Iris pigment epithelial cell (primary cell): ENCODE measurements around the gene MYH9.

Source experiments
- DNase-seq: peaks from one replicate; pipeline ENCODE4 v3.0.0-alpha.2; 2011; ENCODE audit warnings: low read depth

Gene MYH9

GRCh38 chr22:36330655-36331305, 57.0 kb downstream of the MYH9 start:
- DNase-seq = peak; percentile 58

DNA sequence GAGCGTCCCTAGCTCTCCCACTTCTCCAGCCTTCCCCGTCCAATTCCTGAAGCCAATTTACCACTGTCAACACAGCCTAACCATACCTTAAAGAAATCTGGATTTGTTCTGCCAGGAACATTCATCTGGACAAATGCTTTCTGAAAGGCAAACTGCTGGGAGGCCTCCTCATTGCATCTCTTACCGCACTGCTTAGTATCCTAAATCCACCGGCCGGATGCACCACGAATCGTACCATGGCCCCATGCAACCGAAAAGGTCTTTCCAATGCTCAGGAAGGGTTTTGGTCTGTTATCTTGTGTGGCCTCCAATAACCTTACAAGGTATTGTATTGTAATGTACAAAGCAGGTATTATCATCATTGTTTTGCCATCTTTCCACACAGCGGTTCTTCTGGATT, 57.6 kb downstream of the MYH9 start:
- no peak for DNase-seq

DNA sequence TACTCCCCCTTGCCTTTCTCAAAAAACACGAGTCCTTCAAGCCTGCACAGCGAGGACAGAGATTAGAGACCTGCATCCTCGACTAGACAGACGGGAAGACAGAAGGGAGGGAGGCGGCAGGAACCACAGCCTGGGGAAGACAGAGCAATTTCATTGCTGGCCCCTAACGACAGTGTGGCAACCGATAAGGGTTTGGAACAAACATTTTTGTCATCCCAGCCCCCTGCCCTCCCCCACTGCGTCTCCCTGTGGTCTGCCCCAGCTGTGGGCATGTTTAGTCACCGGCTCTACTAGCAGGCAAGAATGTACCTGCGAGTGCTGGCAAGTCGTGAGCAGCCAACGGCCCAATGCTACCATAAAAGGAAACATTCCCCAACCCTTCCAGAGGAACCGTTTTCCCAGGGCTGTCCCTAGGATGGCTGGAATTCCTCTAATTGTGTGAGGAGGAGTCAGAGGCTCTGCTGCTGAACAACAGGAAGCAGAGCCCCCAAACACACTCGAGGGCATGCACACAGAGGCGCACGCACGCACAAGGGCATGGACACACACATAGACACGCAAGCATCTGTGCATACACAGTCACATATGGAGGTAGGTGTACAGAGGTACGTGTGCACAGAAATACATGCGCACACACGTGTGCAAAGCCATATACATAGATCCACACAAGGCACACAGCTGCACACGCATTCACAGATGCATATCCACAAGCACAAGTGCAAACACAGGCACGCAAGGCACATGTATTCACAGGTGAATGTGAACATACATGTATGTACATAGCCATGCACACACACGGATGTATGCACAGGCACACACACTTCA, 58.3 kb downstream of the MYH9 start:
- DNase-seq = peak; percentile 84

DNA sequence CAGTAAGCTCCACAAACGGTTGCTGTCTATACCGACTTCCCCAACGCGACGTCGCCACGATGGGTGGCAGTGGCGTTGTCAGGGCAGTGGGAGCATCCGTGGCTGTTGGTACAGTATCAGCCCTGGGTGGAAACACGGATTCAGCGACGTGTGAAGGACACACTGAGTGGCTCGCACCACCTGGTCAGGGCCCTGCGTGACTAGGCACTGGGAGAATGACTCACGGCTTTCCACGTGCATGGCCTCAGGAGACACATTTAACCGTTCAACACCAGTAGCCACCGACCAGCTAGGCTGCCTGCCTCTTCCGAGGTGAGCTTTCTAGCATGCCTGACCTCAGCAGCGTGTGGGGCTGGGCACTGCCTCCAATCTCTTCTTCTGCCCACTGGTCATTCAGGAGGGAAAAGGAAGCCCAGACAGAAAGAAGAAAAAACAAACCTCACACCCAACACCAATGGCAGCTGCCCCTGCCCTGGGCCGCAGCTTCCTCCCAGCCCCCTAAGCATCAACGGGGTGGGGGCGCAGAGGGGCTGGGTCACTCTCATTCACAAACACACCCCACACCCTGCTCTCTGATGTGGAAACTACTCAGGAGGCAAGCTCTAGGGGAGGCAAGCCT, 59.0 kb downstream of the MYH9 start:
- peak; percentile 93 for DNase-seq

- DNase-seq = peak; percentile 92
These were observed 59.7 kb downstream of the MYH9 start for GRCh38 chr22:36327922-36328551.

- no peak for DNase-seq
These were observed 61.3 kb downstream of the MYH9 start for GRCh38 chr22:36326178-36327161.

DNA sequence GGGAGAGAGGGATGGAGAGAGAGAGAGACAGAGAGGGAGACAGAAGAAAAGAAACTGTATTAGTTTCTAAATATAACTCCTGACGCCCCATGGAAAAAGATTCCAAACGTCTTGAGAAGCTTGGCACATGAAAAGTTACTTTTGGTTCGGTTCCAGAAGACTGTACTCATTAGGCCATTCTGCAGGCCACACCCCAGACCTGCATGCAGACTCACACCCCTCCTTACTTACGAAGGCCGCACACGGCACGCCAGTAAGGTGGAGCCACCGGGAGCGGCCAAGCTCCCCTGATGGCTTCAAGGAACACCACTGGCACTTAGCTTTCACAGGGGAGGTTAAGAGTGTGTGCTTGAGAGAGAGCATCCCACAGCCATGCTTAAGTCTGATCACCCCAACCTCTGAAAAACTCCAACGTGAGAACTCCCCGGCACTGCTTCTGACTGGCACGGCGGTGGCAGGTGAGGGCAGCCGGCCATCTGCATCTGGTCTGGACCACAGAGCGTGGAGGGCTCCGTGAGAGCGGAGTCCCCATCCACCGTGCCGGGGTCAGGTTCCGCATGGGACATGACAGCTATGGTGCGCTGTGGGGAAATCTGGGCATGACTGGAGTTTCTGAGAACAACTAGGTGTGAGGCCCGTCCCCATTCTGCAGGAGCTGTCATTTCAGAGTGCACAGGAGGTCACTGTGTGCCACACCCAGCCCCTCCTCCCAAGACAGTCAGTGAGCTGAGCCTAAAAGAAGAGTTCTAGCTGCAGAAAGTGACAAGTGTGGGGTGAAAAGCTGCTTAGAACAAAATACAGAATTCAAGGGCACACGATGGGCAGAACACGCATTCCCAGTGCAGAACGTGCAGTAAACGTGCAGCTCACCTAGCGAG, 62.4 kb downstream of the MYH9 start:
- peak; percentile 90 for DNase-seq

GRCh38 chr22:36324414-36324813, 63.4 kb downstream of the MYH9 start:
- DNase-seq = no peak

DNA sequence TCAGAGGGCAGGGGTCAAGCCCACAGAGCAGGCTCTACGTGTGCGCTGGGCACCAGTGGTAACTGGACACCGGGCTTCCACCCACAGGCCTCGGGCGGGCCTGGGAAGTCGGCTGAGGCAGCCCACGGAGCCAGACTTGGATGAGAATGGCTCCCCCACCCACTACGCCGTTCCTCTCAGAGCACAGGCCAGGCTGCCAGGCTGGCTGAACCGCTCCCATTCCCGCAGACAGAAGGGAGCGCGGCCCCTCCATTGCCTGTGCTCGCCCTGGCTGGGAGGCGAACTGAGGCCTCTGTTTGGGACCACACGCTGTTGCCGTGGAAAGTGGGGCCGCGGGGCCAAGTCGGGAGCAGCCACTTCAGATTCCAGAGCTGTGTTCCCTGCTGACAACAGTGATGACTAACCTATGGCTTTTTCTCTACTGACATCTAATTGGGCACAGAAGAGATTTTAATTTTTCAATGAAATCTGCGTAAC, 63.9 kb downstream of the MYH9 start:
- no peak for DNase-seq

- peak; percentile 67 for DNase-seq
These were observed 64.4 kb downstream of the MYH9 start for GRCh38 chr22:36323182-36323854.

DNA sequence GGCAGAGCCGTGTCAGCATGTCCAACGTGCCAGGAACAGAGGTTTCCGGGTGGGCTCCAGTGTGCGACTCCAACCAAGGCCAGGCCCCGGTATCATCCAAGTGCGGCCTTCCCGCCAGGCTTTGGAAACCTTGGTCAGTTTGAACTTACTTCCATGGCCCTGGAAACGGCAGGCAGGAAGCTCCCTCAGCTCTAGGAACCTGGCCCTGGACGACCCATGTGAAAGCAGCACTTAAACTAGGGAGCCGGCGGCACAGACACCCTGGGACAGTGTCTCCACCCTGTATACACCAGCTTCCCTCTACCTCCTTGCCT, 65.2 kb downstream of the MYH9 start:
- DNase-seq = no peak

- DNase-seq = no peak
These were observed 65.8 kb downstream of the MYH9 start for GRCh38 chr22:36321797-36322601.

- DNase-seq = no peak
These were observed 67.2 kb downstream of the MYH9 start for GRCh38 chr22:36320553-36320952.

GRCh38 chr22:36319595-36320497, 67.9 kb downstream of the MYH9 start:
- no peak for DNase-seq

DNA sequence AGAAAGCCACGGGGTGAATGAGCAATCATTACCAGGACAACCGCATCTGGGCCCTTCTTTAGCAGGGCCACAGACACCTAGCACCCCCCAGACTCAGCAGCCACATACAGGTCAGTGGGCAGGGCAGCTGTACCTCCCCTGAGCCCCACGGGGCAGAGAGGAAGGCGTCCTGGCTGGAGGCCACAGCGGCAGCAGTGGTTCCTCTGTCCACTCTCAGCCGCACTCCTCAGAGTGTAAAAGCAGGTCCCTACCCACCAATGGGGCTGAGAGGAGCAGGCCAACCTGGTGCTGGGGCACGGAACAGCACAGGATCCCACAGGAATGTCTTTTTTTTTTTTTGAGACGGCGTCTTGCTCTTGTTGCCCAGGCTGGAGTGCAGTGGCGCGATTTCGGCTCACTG, 69.3 kb downstream of the MYH9 start:
- no peak for DNase-seq

GRCh38 chr22:36317658-36318271, 70.0 kb downstream of the MYH9 start:
- no peak for DNase-seq

DNA sequence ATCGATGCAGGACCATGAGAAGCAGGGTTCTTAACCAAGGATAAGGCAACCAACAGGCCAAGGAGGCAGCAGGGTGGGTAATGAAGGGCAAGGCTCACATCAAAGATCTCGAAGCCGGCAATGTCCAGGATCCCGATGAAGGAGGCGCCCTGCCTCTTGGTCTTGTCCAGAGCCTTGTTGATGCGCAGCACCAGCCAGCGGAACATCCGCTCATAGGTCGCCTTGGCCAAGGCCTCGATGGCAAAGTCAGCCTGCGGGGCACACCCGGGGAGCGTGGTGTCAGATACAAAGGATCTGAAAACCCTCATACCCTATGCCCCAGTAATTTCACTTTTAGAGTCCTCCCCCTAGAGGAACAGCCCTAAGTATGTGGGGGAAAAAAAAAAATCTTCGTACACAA, 71.3 kb downstream of the MYH9 start:
- no peak for DNase-seq

GRCh38 chr22:36315325-36315724, 72.4 kb downstream of the MYH9 start:
- DNase-seq = no peak
